Measurements from ENCODE around the gene C22orf15.

DNA sequence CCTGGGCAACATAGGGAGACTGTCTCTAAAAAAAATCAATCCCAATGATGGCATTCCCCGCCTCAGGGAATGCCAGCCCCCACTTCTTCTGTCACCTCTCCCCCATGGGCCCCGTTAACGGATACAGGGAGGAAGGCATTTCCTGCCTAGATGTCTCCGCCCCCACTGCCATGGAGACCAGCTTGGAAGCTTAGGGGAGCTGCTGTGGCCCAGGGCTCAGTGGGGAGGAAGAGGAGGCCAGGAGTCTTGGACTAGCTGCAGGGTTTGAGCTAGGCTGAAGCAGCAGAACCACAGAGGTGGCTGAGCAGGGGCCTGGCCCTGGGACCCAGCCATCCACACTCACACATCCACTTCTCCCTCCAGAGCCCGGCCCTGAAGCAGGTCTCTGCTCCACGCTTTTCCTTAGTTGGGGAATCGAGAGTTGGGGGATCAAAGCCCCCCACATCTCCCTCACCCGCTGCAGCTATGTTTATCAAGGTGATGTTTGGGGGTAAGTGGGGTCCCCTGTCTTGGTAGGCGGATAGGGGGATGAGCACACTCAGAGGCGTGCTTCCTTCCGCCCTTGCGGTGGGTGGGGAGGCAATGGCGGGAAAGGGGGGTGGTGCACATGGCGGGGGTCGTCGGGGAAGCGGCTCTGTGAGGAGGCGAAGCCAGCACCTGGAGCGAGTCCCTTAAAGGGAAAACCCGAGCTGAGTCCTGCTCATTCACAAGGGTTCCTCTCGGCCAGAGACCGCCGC lies at the start of gene C22orf15:
- TF ChIP-seq, protein P1, sequence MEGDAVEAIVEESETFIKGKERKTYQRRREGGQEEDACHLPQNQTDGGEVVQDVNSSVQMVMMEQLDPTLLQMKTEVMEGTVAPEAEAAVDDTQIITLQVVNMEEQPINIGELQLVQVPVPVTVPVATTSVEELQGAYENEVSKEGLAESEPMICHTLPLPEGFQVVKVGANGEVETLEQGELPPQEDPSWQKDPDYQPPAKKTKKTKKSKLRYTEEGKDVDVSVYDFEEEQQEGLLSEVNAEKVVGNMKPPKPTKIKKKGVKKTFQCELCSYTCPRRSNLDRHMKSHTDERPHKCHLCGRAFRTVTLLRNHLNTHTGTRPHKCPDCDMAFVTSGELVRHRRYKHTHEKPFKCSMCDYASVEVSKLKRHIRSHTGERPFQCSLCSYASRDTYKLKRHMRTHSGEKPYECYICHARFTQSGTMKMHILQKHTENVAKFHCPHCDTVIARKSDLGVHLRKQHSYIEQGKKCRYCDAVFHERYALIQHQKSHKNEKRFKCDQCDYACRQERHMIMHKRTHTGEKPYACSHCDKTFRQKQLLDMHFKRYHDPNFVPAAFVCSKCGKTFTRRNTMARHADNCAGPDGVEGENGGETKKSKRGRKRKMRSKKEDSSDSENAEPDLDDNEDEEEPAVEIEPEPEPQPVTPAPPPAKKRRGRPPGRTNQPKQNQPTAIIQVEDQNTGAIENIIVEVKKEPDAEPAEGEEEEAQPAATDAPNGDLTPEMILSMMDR (IDR thresholded peaks at IDR 0.05; ENCODE audit: insufficient read depth, low read depth, low read length), result no peak
- no peak for TF ChIP-seq EZH2 (IDR thresholded peaks at IDR 0.05; ENCODE audit: insufficient read depth, low read length)
